Psoas muscle (tissue), 8 donors: Measurements from ENCODE around the gene MAMSTR. TPM values are rescaled to one million over a fixed set of nuclear protein-coding genes. Genes with fewer than 3 reads are reported as not detected.
"Not testable (repeated sequence)": the region's sequence is repeated elsewhere in the genome, so short reads cannot be mapped to it uniquely, and the experiment has no call there.

Source experiments
- ATAC-seq, 4 donors: fragments of 200-7000 bp; cut with Tn5 transposase; one replicate each; pipeline ENCODE4 v1.9.1; 2020; ENCODE audit warnings: moderate library complexity in 3 of 4, mild to moderate bottlenecking in 2 of 4
- DNase-seq, 2 donors: peaks; one replicate each; pipeline ENCODE4 v3.0.0-alpha.2; 2020
- H3K27ac ChIP-seq: fragments of 200-600 bp; one replicate; pipeline ENCODE4 v1.8.0; 2022
- H3K27me3 ChIP-seq, 3 donors: fragments of 200-600 bp in 1 of 3; one replicate each; pipeline versions ENCODE4 v1.6.1 to v1.8.0; 2013 to 2022; ENCODE audit warnings: low read length in 2 of 3, mild to moderate bottlenecking in 2 of 3, moderate library complexity in 1 of 3; ENCODE audit not compliant: insufficient read depth in 3 of 3
- H3K36me3 ChIP-seq, 2 donors: fragments of 200-600 bp in 1 of 2; one replicate each; pipeline versions ENCODE4 v1.6.1 to v1.8.0; 2013 to 2022; ENCODE audit warnings: low read depth in 1 of 2, mild to moderate bottlenecking in 1 of 2, moderate library complexity in 1 of 2; ENCODE audit not compliant: insufficient read depth in 1 of 2
- H3K4me1 ChIP-seq: fragments of 200-600 bp; one replicate; pipeline ENCODE4 v1.8.0; 2022
- H3K4me3 ChIP-seq: fragments of 200-600 bp; one replicate; pipeline ENCODE4 v1.8.0; 2022; ENCODE audit warnings: mild to moderate bottlenecking
- H3K9me3 ChIP-seq: fragments of 200-600 bp; one replicate; pipeline ENCODE4 v1.8.0; 2022
- WGBS, 3 donors: extraction: QIAGEN DNeasy Blood & Tissue Kit; methylation state at CpG; one replicate each; pipeline versions ENCODE4 v1.1.6 to v1.1.7; 2013; 5-methylcytosine and 5-hydroxymethylcytosine counted together
- intact Hi-C, 2 donors: fragments of 100-400 bp; cut with DNase I; formaldehyde crosslinking; loops; one replicate each; pipeline versions ENCODE4 v1.11.0 to v1.14.2; 2022
- long read RNA-seq, 2 donors: library from polyadenylated mRNA; unstranded; transcript quantifications; one replicate each; pipeline ENCODE4 v2.0.0, GENCODE V29; 2021
- polyA plus RNA-seq, 3 donors: library from polyadenylated mRNA; stranded (reverse); fragments of 200-250 nt; gene quantifications; one replicate each; pipeline ENCODE4 v1.2.3, GENCODE V29; 2013
- total RNA-seq, 4 donors: library from RNA; stranded (reverse); fragmentation: NEBNext Ultra II Directional in 2 of 4; extraction: Animal tissue kit (Norgen Biotek cat#: 25700) in 2 of 4; gene quantifications; one replicate each; pipeline versions ENCODE4 v1.2.1 to v1.2.4, GENCODE V29; 2021 to 2023
- TF ChIP-seq, protein P1 (sequence below): fragments of 200-600 bp; IDR thresholded peaks from one replicate; pipeline ENCODE4 v1.8.0; 2022; ENCODE audit warnings: antibody characterized with exemption
- donor health status: healthy with polysubstance abuse.
- donor health status: DM: no; HTN: no; CAD: no; lungs with moderate emphysema.
- donor health status: Bipolar disorder and iron deficiency.
- donor health status: healthy.
- donor health status: DM: yes; HTN: yes; CAD: no.
- donor health status: DM: no; HTN: no; CAD: no.
- donor health status: DM: no; HTN: no; CAD: no.
- donor health status: DM: yes; HTN: yes; CAD: no.

MAMSTR gene, protein sequence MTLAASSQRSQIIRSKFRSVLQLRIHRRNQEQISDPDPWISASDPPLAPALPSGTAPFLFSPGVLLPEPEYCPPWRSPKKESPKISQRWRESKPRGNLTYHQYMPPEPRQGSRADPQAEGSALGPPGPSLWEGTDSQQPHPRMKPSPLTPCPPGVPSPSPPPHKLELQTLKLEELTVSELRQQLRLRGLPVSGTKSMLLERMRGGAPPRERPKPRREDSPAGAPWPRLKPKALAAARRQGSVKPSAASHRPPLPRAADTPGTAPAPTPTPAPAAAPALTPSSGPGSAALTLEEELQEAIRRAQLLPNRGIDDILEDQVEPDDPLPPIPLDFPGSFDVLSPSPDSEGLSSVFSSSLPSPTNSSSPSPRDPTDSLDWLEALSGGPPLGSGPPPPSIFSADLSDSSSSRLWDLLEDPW
- 10 to 100 TPM in 3 of 4 donors, 1 to 10 TPM in 1; 7.9 to 50.9 (median 32.9) TPM for total RNA-seq
- polyA plus RNA-seq, result 10 to 100 TPM in 1 of 3 donors, 1 to 10 TPM in 2; 3.1 to 10.5 (median 8.4) TPM
- long read RNA-seq, donor 1, transcript MAMSTR-201 (10 exons, 1,837 nt), result major isoform, 6 of 31 reads
- long read RNA-seq, donor 1, partial matches to known transcripts, result 7 of 31 reads
- long read RNA-seq, donor 1, other reads (novel, unspliced or antisense), result 18 of 31 reads
- long read RNA-seq, donor 2, partial matches to known transcripts, result 4 of 15 reads
- long read RNA-seq, donor 2, other reads (novel, unspliced or antisense), result 11 of 15 reads

DNA sequence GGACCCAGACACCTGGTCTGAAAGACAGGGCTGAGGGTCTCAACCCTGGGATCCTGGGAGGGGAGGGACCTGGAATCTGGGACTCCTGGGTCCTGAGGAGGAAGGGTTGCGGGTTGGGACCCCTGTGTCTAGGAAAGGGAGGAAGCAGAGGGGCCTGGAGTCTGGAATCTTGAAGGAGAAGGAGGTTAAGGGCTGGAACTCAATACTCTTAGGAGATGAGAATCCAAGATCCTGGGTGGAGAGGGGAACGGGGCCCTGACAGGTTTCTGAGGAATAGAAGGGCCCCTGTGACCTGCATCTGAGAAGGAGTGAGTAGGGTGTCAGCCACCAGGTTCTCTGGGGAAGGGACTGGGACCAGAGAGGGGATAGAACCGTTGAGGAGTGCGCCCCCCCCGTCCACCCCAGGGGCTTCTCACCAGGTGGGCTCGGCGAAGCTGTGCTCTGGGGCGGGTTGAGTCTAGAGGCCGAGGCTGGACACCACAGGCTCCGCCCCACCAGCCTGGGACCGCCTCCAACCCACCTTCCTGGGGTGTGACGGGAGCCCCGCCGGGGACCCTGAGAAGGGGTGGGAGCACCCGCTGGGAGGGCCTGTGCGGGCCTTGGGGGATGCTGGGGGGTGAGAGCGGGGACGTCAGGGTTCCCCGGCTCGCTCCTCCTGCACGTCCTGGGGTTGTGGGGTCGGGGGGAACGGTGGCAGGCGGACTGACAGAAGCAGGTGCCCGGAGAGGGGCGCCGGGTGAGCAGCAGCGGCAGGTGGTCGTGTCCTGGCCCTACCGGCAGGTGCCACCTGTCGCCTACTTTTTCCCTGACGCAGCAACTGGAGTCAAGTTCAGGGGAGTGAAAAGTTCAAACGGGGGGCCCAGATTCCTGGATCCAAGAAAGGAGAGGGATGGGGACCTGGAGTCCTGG lies at the start of gene MAMSTR:
TSS of gene MAMSTR (minus strand) at position 463 of the 909 bp plus-strand sequence. CDS start 694 bp downstream, outside the sequence.
- Histone ChIP-seq H3K27me3 (no peaks in the 10 kb centered on the region), H3K4me1 (peaks cover 30% of the 10 kb centered on the region), H3K36me3 (no peaks in the 10 kb centered on the region), H3K27ac (peak within 1 kb of the TSS; percentile 91), H3K9me3 (no peaks in the 10 kb centered on the region), H3K4me3 (peak within 1 kb of the TSS; percentile 78)
- TF ChIP-seq, protein P1, sequence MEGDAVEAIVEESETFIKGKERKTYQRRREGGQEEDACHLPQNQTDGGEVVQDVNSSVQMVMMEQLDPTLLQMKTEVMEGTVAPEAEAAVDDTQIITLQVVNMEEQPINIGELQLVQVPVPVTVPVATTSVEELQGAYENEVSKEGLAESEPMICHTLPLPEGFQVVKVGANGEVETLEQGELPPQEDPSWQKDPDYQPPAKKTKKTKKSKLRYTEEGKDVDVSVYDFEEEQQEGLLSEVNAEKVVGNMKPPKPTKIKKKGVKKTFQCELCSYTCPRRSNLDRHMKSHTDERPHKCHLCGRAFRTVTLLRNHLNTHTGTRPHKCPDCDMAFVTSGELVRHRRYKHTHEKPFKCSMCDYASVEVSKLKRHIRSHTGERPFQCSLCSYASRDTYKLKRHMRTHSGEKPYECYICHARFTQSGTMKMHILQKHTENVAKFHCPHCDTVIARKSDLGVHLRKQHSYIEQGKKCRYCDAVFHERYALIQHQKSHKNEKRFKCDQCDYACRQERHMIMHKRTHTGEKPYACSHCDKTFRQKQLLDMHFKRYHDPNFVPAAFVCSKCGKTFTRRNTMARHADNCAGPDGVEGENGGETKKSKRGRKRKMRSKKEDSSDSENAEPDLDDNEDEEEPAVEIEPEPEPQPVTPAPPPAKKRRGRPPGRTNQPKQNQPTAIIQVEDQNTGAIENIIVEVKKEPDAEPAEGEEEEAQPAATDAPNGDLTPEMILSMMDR, result no peak
- ATAC-seq (peak; percentile 43 to 60 (median 56)), DNase-seq (peak; percentile 62 to 77)
- intact Hi-C loops, result loop anchor here (2.0 to 5.0 kb wide), 2 partner anchors 42 to 81 kb away; no protein-coding TSS in a partner anchor
- 21 to 40% (median 29%) methylated on average over 33 of the region's 33 CpGs for WGBS, 3 donors

DNA sequence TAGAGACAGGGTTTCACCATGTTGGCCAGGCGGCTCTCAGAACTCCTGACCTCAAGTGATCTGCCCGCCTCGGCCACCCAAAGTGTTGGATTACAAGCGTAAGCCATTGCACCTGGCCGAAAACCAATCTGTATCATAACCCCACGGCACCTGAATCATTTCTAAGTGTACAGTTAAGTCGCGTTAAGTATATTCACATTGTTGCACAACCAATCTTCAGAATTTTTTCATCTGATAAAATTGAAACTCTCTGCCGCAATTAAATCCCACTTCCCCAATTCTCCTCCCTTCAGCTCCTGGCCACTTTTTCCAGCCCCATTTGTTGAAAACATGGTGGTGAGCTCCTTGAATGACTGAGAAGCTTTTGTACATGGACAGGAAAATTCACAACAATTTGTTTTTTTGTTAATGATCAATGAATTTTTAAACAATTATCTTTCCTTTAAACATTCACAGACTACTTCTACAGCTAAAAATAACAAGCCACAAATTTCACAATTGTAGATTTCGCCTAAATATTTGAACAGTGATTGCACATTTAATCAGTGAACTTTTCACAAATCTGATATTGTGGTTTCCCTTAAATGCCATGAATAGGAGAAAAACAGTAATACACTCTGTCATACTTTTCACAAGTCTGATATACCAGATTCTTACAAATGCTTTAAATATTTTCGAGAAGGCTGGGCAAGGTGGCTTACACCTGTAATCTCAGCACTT lies 49.6 kb upstream of the MAMSTR start:
- DNase-seq, result peak in 1 of 2 donors; percentile 83
- intact Hi-C loops, result no loop called here
- TF ChIP-seq, protein P1, result no peak
- ATAC-seq, result peak; percentile 37 to 62 (median 52)
- H3K36me3 ChIP-seq, result no peaks in the 10 kb centered on the region
- H3K9me3 ChIP-seq, result no peaks in the 10 kb centered on the region
- H3K4me1 ChIP-seq, result peaks cover 42% of the 10 kb centered on the region
- peak overlapping the region; percentile 88 for H3K27ac ChIP-seq
- 30 to 42% (median 31%) methylated on average over 11 of the region's 11 CpGs for WGBS, 3 donors
- H3K4me3 ChIP-seq, result no peak overlapping the region
- H3K27me3 ChIP-seq, result no peaks in the 10 kb centered on the region

DNA sequence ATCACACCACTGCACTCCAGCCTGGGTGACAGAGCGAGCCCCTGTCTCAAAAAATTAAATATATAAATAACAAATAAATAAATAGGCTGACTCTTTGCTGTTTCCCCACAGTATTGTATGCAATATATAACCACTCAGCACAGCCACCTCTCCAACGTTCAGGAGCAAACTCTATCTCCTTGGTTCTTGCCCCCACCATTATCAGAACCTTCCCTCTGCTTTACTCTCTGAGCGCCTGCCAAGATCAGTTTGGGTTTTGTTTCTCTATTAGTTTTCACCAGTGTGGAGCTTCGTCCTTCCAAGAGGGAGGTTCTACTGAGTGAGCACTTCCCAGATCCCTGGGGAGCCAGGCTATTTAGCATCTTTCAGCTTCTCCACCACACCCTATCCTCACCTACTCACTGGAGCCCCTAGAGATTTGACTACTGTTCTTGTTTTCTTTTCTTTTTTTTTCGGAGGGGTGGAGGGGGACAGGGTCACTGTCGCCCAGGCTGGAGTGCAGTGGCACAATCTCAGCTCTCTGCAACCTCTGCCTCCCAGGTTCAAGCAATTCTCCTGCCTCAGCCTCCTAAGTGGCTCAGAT lies 48.7 kb upstream of the MAMSTR start:
- intact Hi-C loops, H3K27me3 ChIP-seq, H3K4me3 ChIP-seq, H3K9me3 ChIP-seq, H3K36me3 ChIP-seq, DNase-seq, ATAC-seq: not testable (repeated sequence)
- Histone ChIP-seq H3K27ac (peak overlapping the region; percentile 88), H3K4me1 (peaks cover 40% of the 10 kb centered on the region)
- WGBS, 3 donors, result 38 to 49% (median 42%) methylated on average over 6 of the region's 6 CpGs

DNA sequence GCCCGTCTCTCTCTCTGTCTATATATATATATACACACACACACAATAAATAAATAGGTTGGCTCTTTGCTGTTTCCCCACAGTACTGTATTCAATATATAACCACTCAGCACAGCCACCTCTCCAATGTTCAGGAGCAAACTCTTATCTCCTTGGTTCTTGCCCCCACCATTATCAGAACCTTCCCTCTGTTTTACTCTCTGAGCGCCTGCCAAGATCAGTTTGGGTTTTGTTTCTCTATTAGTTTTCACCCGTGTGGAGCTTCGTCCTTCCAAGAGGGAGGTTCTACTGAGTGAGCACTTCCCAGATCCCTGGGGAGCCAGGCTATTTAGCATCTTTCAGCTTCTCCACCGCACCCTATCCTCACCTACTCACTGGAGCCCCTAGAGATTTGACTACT lies 46.3 kb upstream of the MAMSTR start:
- intact Hi-C loops, H3K27me3 ChIP-seq, DNase-seq, H3K9me3 ChIP-seq, H3K27ac ChIP-seq, H3K36me3 ChIP-seq, ATAC-seq, H3K4me3 ChIP-seq: not testable (repeated sequence)
- H3K4me1 ChIP-seq, result peaks cover 20% of the 10 kb centered on the region
- WGBS, 3 donors, result 22 to 48% (median 26%) methylated on average over 4 to 5 of the region's 5 CpGs
